Peyer's patch (tissue), 4 donors: ENCODE measurements around the gene FOXE1. TPM values are rescaled to one million over a fixed set of nuclear protein-coding genes. Genes with fewer than 3 reads are reported as not detected.
A peak's percentile ranks its signal among the peaks of the same experiment; 100 is the strongest.

Source experiments
- DNase-seq, 3 donors: peaks; one replicate each; pipeline ENCODE4 v3.0.0-alpha.2; 2017 to 2019
- H3K27ac ChIP-seq, 4 donors: fragments of 200-600 bp; sonication (generic); one replicate each; pipeline ENCODE4 v1.5.1; 2016 to 2019
- H3K27me3 ChIP-seq, 2 donors: fragments of 200-600 bp; sonication (generic); one replicate each; pipeline ENCODE4 v1.5.1; 2019
- H3K36me3 ChIP-seq, 3 donors: fragments of 200-600 bp; sonication (generic); one replicate each; pipeline ENCODE4 v1.5.1; 2016 to 2019
- H3K4me1 ChIP-seq, 4 donors: fragments of 200-600 bp; sonication (generic); one replicate each; pipeline ENCODE4 v1.5.1; 2016 to 2019
- H3K4me3 ChIP-seq, 4 donors: fragments of 200-600 bp; sonication (generic); 1 replicate in 3 of 4; 2 replicates in 1 of 4; pipeline ENCODE4 v1.5.1; 2016 to 2019; ENCODE audit warnings: mild to moderate bottlenecking in 1 of 4
- H3K9me3 ChIP-seq, 4 donors: fragments of 200-600 bp; sonication (generic); one replicate each; pipeline ENCODE4 v1.5.1; 2016 to 2019; ENCODE audit warnings: mild to moderate bottlenecking in 1 of 4
- CTCF ChIP-seq, 6 experiments: fragments of 450-650 bp in 4 of 6; fragments of 200-600 bp in 2 of 6; sonication (generic) in 1 of 6; IDR thresholded peaks; one replicate each; pipeline ENCODE4 v1.5.1; 2017 to 2019; ENCODE audit warnings: antibody characterized with exemption in 6 of 6, mild to moderate bottlenecking in 3 of 6, moderate library complexity in 1 of 6
- POLR2A ChIP-seq, 2 donors: fragments of 450-650 bp; IDR thresholded peaks; one replicate each; pipeline ENCODE4 v1.5.1; 2017; ENCODE audit warnings: antibody characterized with exemption in 2 of 2, mild to moderate bottlenecking in 2 of 2, moderate library complexity in 2 of 2
- total RNA-seq, 4 donors: library from RNA; depleted of rRNA; stranded (reverse); fragments of >200 nt; gene quantifications; one replicate each; pipeline ENCODE4 v1.1.0, GENCODE V29; 2016

FOXE1 gene
- total RNA-seq, 4 donors from 2014 or later: not detected

GRCh38 chr9:97904725-97905124, 51.7 kb downstream of the FOXE1 start:
- peak in 2 of 3 donors; percentile 38 to 67 for DNase-seq
- peaks cover 0 to 20% (median 0%) of the 10 kb centered on the region in 4 donors for H3K4me1 ChIP-seq
- H3K36me3 ChIP-seq: peaks cover 0 to 47% (median 0%) of the 10 kb centered on the region in 3 donors
- H3K27ac ChIP-seq: peak overlapping the region in 1 of 4 donors; percentile 50
- no peak overlapping the region for H3K4me3 ChIP-seq
- no peaks in the 10 kb centered on the region for H3K9me3 ChIP-seq
- H3K27me3 ChIP-seq: no peaks in the 10 kb centered on the region
- no peak for TF ChIP-seq POLR2A (IDR thresholded peaks at IDR 0.05)
- TF ChIP-seq CTCF (IDR thresholded peaks at IDR 0.05): no peak

GRCh38 chr9:97905228-97905627, 52.2 kb downstream of the FOXE1 start:
- peak overlapping the region in 1 of 4 donors; percentile 62 for H3K27ac ChIP-seq
- peak in 2 of 3 donors; percentile 46 to 67 for DNase-seq
- H3K9me3 ChIP-seq: no peaks in the 10 kb centered on the region
- no peak overlapping the region for H3K4me3 ChIP-seq
- H3K36me3 ChIP-seq: peaks cover 0 to 47% (median 0%) of the 10 kb centered on the region in 3 donors
- no peaks in the 10 kb centered on the region for H3K27me3 ChIP-seq
- H3K4me1 ChIP-seq: peaks cover 0 to 20% (median 0%) of the 10 kb centered on the region in 4 donors
- TF ChIP-seq POLR2A (IDR thresholded peaks at IDR 0.05) (no peak), CTCF (IDR thresholded peaks at IDR 0.05) (no peak)

Other genes with a start within 250 kb of the FOXE1 start
- 10 to 100 TPM; 17.2 to 32.2 (median 21.8) TPM for gene TSTD2, start 219.9 kb upstream of the FOXE1 start, total RNA-seq
- gene NCBP1, start 219.4 kb upstream of the FOXE1 start, total RNA-seq: 10 to 100 TPM; 26.3 to 61.1 (median 28.1) TPM
- gene XPA, start 155.9 kb upstream of the FOXE1 start, total RNA-seq: 10 to 100 TPM; 12.6 to 18.8 (median 14.3) TPM
- 100 to 1,000 TPM in 1 of 4 donors, 10 to 100 TPM in 3; 25.7 to 104 (median 29.3) TPM for gene TRMO, start 69.3 kb downstream of the FOXE1 start, total RNA-seq
- gene HEMGN, start 84.9 kb downstream of the FOXE1 start, total RNA-seq: not detected
- gene ANP32B, start 130.1 kb downstream of the FOXE1 start, total RNA-seq: 10 to 100 TPM; 25.4 to 57.8 (median 36.6) TPM
- gene NANS, start 203.5 kb downstream of the FOXE1 start, total RNA-seq: 10 to 100 TPM; 46.4 to 90.8 (median 76.7) TPM